Testis (tissue), 3 donors: ENCODE results near the gene SPIRE1. TPM values are rescaled to one million over a fixed set of nuclear protein-coding genes. Genes with fewer than 3 reads are reported as not detected.
"Not testable (repeated sequence)": the region's sequence is repeated elsewhere in the genome, so short reads cannot be mapped to it uniquely, and the experiment has no call there.

Experiments used
- DNase-seq: peaks from one replicate; pipeline ENCODE4 v3.0.0-alpha.2; 2019
- H3K27ac ChIP-seq, 2 donors: fragments of 200-600 bp; sonication (generic); one replicate each; pipeline ENCODE4 v1.5.1; 2019
- H3K27me3 ChIP-seq: fragments of 200-600 bp; sonication (generic); one replicate; pipeline ENCODE4 v1.5.1; 2019
- H3K36me3 ChIP-seq: fragments of 200-600 bp; sonication (generic); one replicate; pipeline ENCODE4 v1.5.1; 2017; ENCODE audit warnings: low read depth; ENCODE audit errors: missing control alignments
- H3K4me1 ChIP-seq: fragments of 200-600 bp; sonication (generic); one replicate; pipeline ENCODE4 v1.5.1; 2019
- H3K4me3 ChIP-seq, 2 donors: fragments of 200-600 bp; sonication (generic); one replicate each; pipeline ENCODE4 v1.5.1; 2017 to 2019
- H3K9me3 ChIP-seq: fragments of 200-600 bp; sonication (generic); one replicate; pipeline ENCODE4 v1.5.1; 2017
- CTCF ChIP-seq, 3 experiments: fragments of 450-650 bp in 2 of 3; fragments of 200-600 bp in 1 of 3; sonication (generic) in 1 of 3; IDR thresholded peaks; one replicate each; pipeline ENCODE4 v1.5.1; 2016 to 2019; ENCODE audit warnings: antibody characterized with exemption in 3 of 3, mild to moderate bottlenecking in 2 of 3, moderate library complexity in 1 of 3
- POLR2A ChIP-seq: fragments of 450-650 bp; IDR thresholded peaks from one replicate; pipeline ENCODE4 v1.6.1; 2017; ENCODE audit warnings: antibody characterized with exemption, mild to moderate bottlenecking, moderate library complexity
- WGBS, 2 donors: methylation state at CpG; one replicate each; pipeline ENCODE4 v1.1.5; 2018; 5-methylcytosine and 5-hydroxymethylcytosine counted together
- intact Hi-C: fragments of 100-400 bp; cut with DNase I; formaldehyde crosslinking; loops from one replicate; pipeline ENCODE4 v1.15.1; 2023; ENCODE audit warnings: low total_unique reads
- polyA plus RNA-seq: library from polyadenylated mRNA; stranded (reverse); fragments of 350-450 nt; fragmentation: Illumina TruSeq; extraction: RNeasy Lipid Tissue Mini Kit (QIAGEN cat#74804); gene quantifications from one replicate; pipeline ENCODE4 v1.2.3, GENCODE V29; 2014; ENCODE audit warnings: low read depth, low replicate concordance; ENCODE audit not compliant: insufficient read depth
- total RNA-seq, 2 donors: library from RNA; depleted of rRNA; stranded (reverse); fragments of >200 nt; gene quantifications; one replicate each; pipeline ENCODE4 v1.2.3, GENCODE V29; 2016

The SPIRE1 gene
- total and polyA plus RNA-seq, 3 donors from 2014 or later, result 46.8 to 83.5 (median 67.6) TPM

- Histone ChIP-seq H3K27me3 (no peaks in the 10 kb centered on the region), H3K36me3 (no peaks in the 10 kb centered on the region), H3K27ac (no peak overlapping the region), H3K4me1 (no peaks in the 10 kb centered on the region), H3K9me3 (no peaks in the 10 kb centered on the region), H3K4me3 (no peak overlapping the region)
- no peak for DNase-seq
- TF ChIP-seq CTCF (IDR thresholded peaks at IDR 0.05), result no peak
- no peak for TF ChIP-seq POLR2A
- intact Hi-C loops, result no loop called here
- 62 to 77% methylated on average over 3 of the region's 3 CpGs for WGBS, 2 donors
Observed at GRCh38 chr18:12543697-12544096, 114.2 kb downstream of the SPIRE1 start.

GRCh38 chr18:12540751-12541150 is 117.2 kb downstream of the SPIRE1 start:
- H3K9me3 ChIP-seq, result no peaks in the 10 kb centered on the region
- WGBS, 2 donors, result 96 to 98% methylated on average over 2 of the region's 2 CpGs
- no peaks in the 10 kb centered on the region for H3K27me3 ChIP-seq
- H3K4me3 ChIP-seq, result no peak overlapping the region
- no peak overlapping the region for H3K27ac ChIP-seq
- no peaks in the 10 kb centered on the region for H3K36me3 ChIP-seq
- no peaks in the 10 kb centered on the region for H3K4me1 ChIP-seq
- TF ChIP-seq POLR2A (no peak), CTCF (IDR thresholded peaks at IDR 0.05) (no peak)
- intact Hi-C loops, result no loop called here
- no peak for DNase-seq

GRCh38 chr18:12539158-12539557 is 118.7 kb downstream of the SPIRE1 start:
- 91 to 95% methylated on average over 4 of the region's 4 CpGs for WGBS, 2 donors
- DNase-seq, result not testable (repeated sequence)

GRCh38 chr18:12534820-12535219 is 123.1 kb downstream of the SPIRE1 start:
- Histone ChIP-seq H3K4me1 (no peaks in the 10 kb centered on the region), H3K27ac (no peak overlapping the region), H3K36me3 (no peaks in the 10 kb centered on the region), H3K9me3 (no peaks in the 10 kb centered on the region), H3K27me3 (no peaks in the 10 kb centered on the region), H3K4me3 (no peak overlapping the region)
- WGBS, 2 donors, result 91 to 98% methylated on average over 2 of the region's 2 CpGs
- TF ChIP-seq POLR2A (no peak), CTCF (IDR thresholded peaks at IDR 0.05) (no peak)
- DNase-seq, result no peak
- intact Hi-C loops, result no loop called here

More at GRCh38 chr18:12539158-12539557, 118.7 kb downstream of the SPIRE1 start:
- H3K36me3 ChIP-seq, intact Hi-C loops, H3K27ac ChIP-seq, H3K27me3 ChIP-seq, H3K4me1 ChIP-seq, H3K4me3 ChIP-seq, H3K9me3 ChIP-seq: not testable (repeated sequence)

- Histone ChIP-seq H3K27ac (no peak overlapping the region), H3K4me3 (no peak overlapping the region), H3K9me3 (no peaks in the 10 kb centered on the region), H3K27me3 (no peaks in the 10 kb centered on the region), H3K36me3 (no peaks in the 10 kb centered on the region), H3K4me1 (no peaks in the 10 kb centered on the region)
- no peak for DNase-seq
- TF ChIP-seq CTCF (IDR thresholded peaks at IDR 0.05), result no peak
- no peak for TF ChIP-seq POLR2A
- intact Hi-C loops, result no loop called here
- 88 to 93% methylated on average over 3 of the region's 3 CpGs for WGBS, 2 donors
Observed at GRCh38 chr18:12532661-12533060, 125.2 kb downstream of the SPIRE1 start.
